ENCODE data around the gene CEP170B.

Gene CEP170B

GRCh38 chr14:104865081-104865630 lies at the start of gene CEP170B:
Gene CEP170B (plus strand): TSS chr14:104865268. CDS start chr14:104868451, 3,183 bp downstream.
- Mint-ChIP-seq H3K9me3 (no peaks in the 10 kb centered on the region), H3K27me3 (peaks cover 24% of the 10 kb centered on the region), H3K4me1 (ENCODE audit: low read depth) (peaks cover 4% of the 10 kb centered on the region), H3K36me3 (ENCODE audit: low read depth) (no peaks in the 10 kb centered on the region), H3K4me3 (peak within 1 kb of the TSS; percentile 68), H3K27ac (no peak within 1 kb of the TSS)
- peak; percentile 65 for DNase-seq

- peaks cover 27% of the 10 kb centered on the region for H3K4me1 Mint-ChIP-seq (ENCODE audit: low read depth)
- peak overlapping the region; percentile 93 for H3K4me3 Mint-ChIP-seq
- H3K27me3 Mint-ChIP-seq: no peaks in the 10 kb centered on the region
- no peaks in the 10 kb centered on the region for H3K9me3 Mint-ChIP-seq
- DNase-seq: no peak
- H3K36me3 Mint-ChIP-seq (ENCODE audit: low read depth): peaks cover 42% of the 10 kb centered on the region
- H3K27ac Mint-ChIP-seq: peak overlapping the region; percentile 95
These were observed 48.5 kb upstream of the CEP170B start for GRCh38 chr14:104816616-104816884.

DNA sequence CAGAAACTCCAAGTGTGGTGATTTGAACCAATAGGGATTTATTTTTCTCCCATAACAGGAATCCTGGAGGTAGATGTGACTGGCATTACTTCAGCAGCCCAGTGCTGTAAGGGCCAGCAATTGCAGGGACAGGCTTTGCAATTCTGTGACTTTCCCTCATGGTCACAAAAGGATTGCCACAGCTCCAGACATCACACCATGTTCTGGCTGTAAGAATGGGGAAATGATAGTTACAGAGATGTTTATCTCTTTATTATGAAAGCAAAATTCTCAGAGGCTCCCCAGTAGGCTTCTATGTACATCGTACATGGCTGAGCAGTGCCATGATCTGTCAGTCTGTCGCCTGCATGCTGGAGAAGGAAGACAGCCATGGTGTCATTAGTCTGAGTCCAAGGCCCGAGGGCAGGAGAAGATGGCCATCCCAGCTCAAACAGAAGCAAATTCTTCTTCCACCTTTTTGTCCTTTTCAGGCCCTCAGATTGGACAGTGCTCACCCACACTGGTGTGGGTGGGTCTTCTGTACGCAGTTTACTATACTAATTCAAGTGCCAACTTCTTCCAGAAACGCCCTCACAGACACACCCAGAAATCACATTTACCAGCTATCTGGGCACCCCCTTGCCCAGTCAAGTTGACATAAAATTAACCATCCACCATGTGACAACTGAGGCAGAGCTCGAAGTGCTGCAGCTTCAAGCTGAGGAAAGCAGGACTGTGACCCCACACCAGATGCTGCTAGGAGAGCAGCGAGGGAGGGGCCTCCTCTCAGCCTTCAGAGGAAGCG lies 46.9 kb upstream of the CEP170B start:
- Mint-ChIP-seq H3K27ac (no peak overlapping the region), H3K27me3 (no peaks in the 10 kb centered on the region), H3K9me3 (no peaks in the 10 kb centered on the region), H3K4me1 (ENCODE audit: low read depth) (peaks cover 25% of the 10 kb centered on the region), H3K4me3 (peak overlapping the region; percentile 23), H3K36me3 (ENCODE audit: low read depth) (peaks cover 36% of the 10 kb centered on the region)
- peak; percentile 7 for DNase-seq

- no peak overlapping the region for H3K27ac Mint-ChIP-seq
- no peak for DNase-seq
- no peaks in the 10 kb centered on the region for H3K9me3 Mint-ChIP-seq
- no peaks in the 10 kb centered on the region for H3K27me3 Mint-ChIP-seq
- H3K36me3 Mint-ChIP-seq (ENCODE audit: low read depth): peaks cover 31% of the 10 kb centered on the region
- H3K4me3 Mint-ChIP-seq: no peak overlapping the region
- H3K4me1 Mint-ChIP-seq (ENCODE audit: low read depth): peaks cover 20% of the 10 kb centered on the region
These were observed 46.3 kb upstream of the CEP170B start for GRCh38 chr14:104818714-104819161.

DNA sequence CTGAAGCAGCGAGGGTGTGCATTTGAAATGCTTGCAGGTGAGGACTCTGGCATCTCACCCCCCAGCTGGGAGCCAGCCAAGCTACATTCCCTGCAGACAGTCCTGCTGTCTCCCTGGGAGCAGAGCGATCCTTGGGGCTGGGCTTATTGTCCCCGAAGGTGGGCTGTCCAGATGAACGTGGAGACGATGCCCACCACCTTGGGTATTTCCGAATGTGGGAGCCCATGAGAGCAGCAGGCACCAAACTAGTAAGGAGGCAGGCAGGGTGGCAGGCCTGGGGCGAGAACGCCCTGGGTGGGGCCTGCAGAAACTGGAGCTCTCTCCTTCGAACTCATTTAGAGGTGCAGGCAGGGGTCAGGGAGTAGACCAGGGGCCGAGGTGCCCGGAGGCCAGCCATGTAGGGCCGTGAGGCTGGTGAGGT lies 45.7 kb upstream of the CEP170B start:
- H3K9me3 Mint-ChIP-seq: peaks cover 1% of the 10 kb centered on the region
- peaks cover 26% of the 10 kb centered on the region for H3K36me3 Mint-ChIP-seq (ENCODE audit: low read depth)
- H3K4me1 Mint-ChIP-seq (ENCODE audit: low read depth): peaks cover 14% of the 10 kb centered on the region
- no peak overlapping the region for H3K4me3 Mint-ChIP-seq
- DNase-seq: no peak
- no peak overlapping the region for H3K27ac Mint-ChIP-seq
- H3K27me3 Mint-ChIP-seq: no peaks in the 10 kb centered on the region

GRCh38 chr14:104820669-104821228 lies 44.3 kb upstream of the CEP170B start:
- Mint-ChIP-seq H3K9me3 (peaks cover 6% of the 10 kb centered on the region), H3K4me3 (no peak overlapping the region), H3K27me3 (peaks cover 10% of the 10 kb centered on the region), H3K4me1 (ENCODE audit: low read depth) (peaks cover 16% of the 10 kb centered on the region), H3K36me3 (ENCODE audit: low read depth) (peaks cover 18% of the 10 kb centered on the region), H3K27ac (no peak overlapping the region)
- no peak for DNase-seq

- H3K4me3 Mint-ChIP-seq: no peak overlapping the region
- no peak overlapping the region for H3K27ac Mint-ChIP-seq
- peaks cover 11% of the 10 kb centered on the region for H3K27me3 Mint-ChIP-seq
- H3K36me3 Mint-ChIP-seq (ENCODE audit: low read depth): peaks cover 16% of the 10 kb centered on the region
- H3K4me1 Mint-ChIP-seq (ENCODE audit: low read depth): peaks cover 20% of the 10 kb centered on the region
- H3K9me3 Mint-ChIP-seq: peaks cover 6% of the 10 kb centered on the region
- no peak for DNase-seq
These were observed 43.7 kb upstream of the CEP170B start for GRCh38 chr14:104821229-104821945.

DNA sequence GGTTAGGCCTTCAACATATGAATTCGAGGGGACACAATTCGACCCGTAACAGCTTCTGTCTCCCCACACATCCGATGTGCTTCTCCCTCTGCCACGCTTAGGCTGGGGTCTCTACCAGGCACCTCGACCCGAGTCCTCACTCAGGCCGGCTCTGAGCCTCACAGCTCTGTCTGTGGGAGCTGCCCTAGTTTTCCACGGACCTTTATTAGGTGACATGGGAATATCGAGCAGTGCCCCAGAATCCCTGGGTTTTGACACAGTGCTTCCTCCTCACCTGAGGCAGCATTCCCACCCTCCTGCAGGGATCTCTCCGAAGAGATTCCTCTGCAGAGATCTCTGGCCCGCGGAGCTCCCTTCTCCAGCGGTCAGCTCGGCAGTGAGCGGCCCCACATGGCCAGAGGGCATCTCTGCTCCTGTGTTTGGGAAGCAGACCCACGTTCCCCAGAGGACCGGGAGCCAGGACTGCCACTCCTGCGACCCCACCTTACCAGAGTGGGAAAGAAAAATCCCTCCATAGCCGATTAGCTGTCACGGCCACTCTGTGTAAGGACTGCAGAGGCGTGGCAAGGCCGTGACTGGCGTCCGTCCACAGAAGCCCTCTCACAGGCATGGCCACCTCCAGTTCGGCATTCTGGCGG lies 43.0 kb upstream of the CEP170B start:
- Mint-ChIP-seq H3K4me1 (ENCODE audit: low read depth) (peaks cover 20% of the 10 kb centered on the region), H3K9me3 (peaks cover 6% of the 10 kb centered on the region), H3K4me3 (no peak overlapping the region), H3K27ac (no peak overlapping the region), H3K36me3 (ENCODE audit: low read depth) (peaks cover 9% of the 10 kb centered on the region), H3K27me3 (peaks cover 14% of the 10 kb centered on the region)
- DNase-seq: no peak

DNA sequence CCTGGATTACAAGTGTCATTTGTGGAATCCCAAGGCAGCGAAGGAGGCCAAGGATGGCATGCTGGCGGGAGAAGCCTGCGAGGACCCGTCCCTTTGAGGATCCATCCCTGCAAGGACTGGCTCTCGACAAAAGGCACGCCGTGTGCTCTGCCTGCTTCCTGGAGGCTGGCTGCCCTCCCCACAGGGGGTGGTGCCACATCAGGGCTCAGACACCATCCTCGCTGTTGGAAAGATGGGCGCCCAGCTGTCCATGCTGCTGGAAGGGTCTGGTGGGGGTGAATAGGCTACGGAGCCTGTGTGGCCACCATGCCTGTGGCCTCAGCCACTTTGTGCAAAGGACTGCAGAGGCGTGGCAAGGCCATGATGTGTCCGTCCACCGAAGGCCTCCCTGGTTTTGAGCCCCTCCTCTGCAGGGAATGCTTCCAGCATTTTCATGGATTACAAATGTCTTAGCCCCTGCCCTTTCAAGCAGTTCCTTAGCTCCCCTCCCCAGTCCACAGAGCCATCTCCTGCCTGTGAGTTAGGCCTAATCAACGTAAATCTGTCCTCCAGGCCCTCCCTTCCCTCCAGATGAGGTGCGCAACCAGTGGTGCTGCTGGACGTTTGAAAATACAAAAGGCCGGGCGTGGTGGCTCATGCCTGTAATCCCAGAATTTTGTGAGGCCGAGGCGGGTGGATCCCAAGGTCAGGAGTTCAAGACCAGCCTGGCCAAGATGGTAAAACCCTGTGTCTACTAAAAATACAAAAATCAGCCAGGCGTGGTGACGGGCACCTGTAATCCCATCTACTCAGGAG lies 42.0 kb upstream of the CEP170B start:
- Mint-ChIP-seq H3K27me3 (peaks cover 23% of the 10 kb centered on the region), H3K4me1 (ENCODE audit: low read depth) (peaks cover 22% of the 10 kb centered on the region), H3K9me3 (peaks cover 6% of the 10 kb centered on the region), H3K27ac (no peak overlapping the region), H3K4me3 (no peak overlapping the region), H3K36me3 (ENCODE audit: low read depth) (peaks cover 6% of the 10 kb centered on the region)
- DNase-seq: no peak

DNA sequence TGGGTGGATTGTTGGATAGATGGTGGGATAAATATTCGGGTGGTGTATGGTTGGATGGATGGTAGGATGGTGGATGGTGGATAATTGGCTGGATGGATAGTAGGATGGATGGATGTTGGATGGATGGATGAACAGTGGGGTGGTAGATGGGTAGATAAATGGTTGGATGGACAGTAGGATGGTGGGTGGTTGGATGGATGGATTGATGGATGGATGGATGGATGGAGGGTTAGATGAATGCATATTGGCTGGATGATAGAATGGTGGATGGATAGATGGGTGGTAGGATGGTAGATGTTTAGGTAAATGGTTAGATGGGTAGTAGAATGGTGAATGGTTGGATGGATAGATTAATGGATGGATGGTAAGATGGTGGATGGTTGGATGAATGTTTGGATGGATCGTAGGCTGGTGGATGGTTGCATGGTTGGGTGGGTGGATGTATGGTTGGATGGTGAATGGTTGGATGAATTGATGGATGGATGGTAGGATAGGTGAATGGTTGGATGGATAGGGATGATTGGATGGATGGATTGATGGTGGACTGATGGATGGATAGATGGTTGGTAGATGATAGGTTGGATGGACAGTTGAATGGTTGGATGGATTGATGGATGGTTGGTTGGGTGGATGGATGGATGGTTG lies 40.6 kb upstream of the CEP170B start:
- peaks cover 6% of the 10 kb centered on the region for H3K9me3 Mint-ChIP-seq
- H3K36me3 Mint-ChIP-seq (ENCODE audit: low read depth): no peaks in the 10 kb centered on the region
- H3K4me1 Mint-ChIP-seq (ENCODE audit: low read depth): peaks cover 19% of the 10 kb centered on the region
- H3K27ac Mint-ChIP-seq: no peak overlapping the region
- no peak for DNase-seq
- H3K4me3 Mint-ChIP-seq: no peak overlapping the region
- peaks cover 23% of the 10 kb centered on the region for H3K27me3 Mint-ChIP-seq

DNA sequence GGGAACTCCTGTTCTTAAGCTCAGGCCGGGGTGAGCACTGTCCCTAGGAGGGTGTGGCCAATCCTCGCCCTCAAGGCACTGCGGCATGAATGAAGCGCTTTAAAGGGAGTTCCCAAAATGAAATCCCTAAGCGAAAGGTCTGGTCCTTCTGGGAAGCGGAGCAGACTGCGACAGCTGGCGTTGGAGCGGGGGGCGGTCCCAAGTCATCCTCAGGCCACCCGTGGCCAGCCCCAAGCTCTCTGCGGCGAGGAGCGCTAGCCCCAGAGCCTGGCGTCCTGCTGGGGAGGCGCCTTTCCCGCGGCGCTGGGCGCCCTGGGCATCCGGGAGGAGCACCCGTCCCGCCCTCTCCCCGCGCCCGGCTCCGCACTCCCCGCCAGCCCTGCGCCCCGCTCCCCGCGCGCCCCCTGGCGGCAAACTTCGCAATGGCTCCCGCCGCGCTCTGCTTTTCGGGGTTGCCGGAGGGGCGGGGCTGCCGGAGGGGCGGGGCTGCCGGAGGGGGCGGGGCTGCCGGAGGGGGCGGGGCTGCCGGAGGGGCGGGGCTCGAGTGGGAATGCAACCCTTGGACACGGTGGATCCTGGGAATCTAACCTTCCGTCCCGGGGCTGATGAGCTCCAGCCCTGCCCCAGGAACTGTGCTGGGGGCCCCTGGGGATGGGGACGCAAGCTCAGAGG lies 38.7 kb upstream of the CEP170B start:
- Mint-ChIP-seq H3K4me1 (ENCODE audit: low read depth) (peaks cover 19% of the 10 kb centered on the region), H3K9me3 (peaks cover 6% of the 10 kb centered on the region), H3K36me3 (ENCODE audit: low read depth) (no peaks in the 10 kb centered on the region), H3K27ac (no peak overlapping the region), H3K27me3 (peaks cover 23% of the 10 kb centered on the region), H3K4me3 (peak overlapping the region; percentile 77)
- peak; percentile 97 for DNase-seq

DNA sequence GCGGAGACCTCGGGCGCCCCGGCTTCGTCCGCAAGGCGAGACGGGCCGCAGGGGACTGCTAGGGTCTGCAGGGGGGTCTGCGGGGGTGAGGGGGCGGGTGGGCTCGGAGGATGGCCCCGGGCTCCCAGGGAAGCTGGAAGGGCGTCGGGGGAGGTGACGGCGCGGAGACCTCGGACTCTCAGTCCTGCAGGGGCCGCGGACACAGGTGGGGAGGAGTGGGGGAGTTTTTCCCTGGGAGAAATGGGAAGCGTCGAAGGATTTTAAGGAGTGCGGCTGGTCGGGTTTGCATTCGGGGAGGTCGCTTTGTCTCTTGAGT lies 38.2 kb upstream of the CEP170B start:
- no peak overlapping the region for H3K27ac Mint-ChIP-seq

More for the DNA sequence above, 38.2 kb upstream of the CEP170B start:
- Mint-ChIP-seq H3K9me3 (peaks cover 6% of the 10 kb centered on the region), H3K27me3 (peaks cover 23% of the 10 kb centered on the region), H3K4me3 (peak overlapping the region; percentile 71), H3K4me1 (ENCODE audit: low read depth) (peaks cover 19% of the 10 kb centered on the region), H3K36me3 (ENCODE audit: low read depth) (no peaks in the 10 kb centered on the region)
- no peak for DNase-seq

All from activated T-cell treated with anti-CD3 and anti-CD28 coated beads, Interleukin-2, amount 50 U/mL, for 24 hours (primary cell).